ENCODE measurements around the gene FBXO17. TPM values are rescaled to one million over a fixed set of nuclear protein-coding genes. Genes with fewer than 3 reads are reported as not detected.

Gene FBXO17
- total and polyA plus RNA-seq, 2 experiments from 2014 or later: 39.3 to 65.3 TPM

DNA sequence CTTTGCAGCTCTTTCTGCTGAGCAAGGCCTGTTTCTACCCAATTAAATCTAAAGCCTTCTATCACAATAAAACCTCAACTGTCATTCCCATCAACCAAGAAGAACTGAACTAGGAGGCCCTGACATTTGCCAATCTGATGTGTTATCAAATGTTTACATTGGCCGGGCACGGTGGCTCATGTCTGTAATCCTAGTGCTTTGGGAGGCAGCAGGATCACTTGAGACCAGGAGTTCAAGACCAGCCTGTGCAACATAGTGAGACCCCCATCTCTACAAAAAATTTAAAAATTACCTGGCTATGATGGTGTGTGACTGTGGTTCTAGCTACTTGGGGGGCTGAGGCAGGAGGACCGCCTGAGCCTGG, 2.8 kb upstream of the FBXO17 start:
- no peak for DNase-seq (ENCODE audit: low read depth in 1 of 2, low spot score in 1 of 2)
- H3K4me1 ChIP-seq (ENCODE audit: low read depth): peaks cover 15% of the 10 kb centered on the region
- peak overlapping the region; percentile 1 for H3K27ac ChIP-seq
- no peaks in the 10 kb centered on the region for H3K36me3 ChIP-seq
- H3K9me3 ChIP-seq (ENCODE audit: low read depth): no peaks in the 10 kb centered on the region
- H3K27me3 ChIP-seq: no peaks in the 10 kb centered on the region
- TF ChIP-seq, protein P1, sequence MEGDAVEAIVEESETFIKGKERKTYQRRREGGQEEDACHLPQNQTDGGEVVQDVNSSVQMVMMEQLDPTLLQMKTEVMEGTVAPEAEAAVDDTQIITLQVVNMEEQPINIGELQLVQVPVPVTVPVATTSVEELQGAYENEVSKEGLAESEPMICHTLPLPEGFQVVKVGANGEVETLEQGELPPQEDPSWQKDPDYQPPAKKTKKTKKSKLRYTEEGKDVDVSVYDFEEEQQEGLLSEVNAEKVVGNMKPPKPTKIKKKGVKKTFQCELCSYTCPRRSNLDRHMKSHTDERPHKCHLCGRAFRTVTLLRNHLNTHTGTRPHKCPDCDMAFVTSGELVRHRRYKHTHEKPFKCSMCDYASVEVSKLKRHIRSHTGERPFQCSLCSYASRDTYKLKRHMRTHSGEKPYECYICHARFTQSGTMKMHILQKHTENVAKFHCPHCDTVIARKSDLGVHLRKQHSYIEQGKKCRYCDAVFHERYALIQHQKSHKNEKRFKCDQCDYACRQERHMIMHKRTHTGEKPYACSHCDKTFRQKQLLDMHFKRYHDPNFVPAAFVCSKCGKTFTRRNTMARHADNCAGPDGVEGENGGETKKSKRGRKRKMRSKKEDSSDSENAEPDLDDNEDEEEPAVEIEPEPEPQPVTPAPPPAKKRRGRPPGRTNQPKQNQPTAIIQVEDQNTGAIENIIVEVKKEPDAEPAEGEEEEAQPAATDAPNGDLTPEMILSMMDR (IDR thresholded peaks at IDR 0.05; ENCODE audit: low read depth, low read length): no peak
- no peak overlapping the region for H3K4me3 ChIP-seq

DNA sequence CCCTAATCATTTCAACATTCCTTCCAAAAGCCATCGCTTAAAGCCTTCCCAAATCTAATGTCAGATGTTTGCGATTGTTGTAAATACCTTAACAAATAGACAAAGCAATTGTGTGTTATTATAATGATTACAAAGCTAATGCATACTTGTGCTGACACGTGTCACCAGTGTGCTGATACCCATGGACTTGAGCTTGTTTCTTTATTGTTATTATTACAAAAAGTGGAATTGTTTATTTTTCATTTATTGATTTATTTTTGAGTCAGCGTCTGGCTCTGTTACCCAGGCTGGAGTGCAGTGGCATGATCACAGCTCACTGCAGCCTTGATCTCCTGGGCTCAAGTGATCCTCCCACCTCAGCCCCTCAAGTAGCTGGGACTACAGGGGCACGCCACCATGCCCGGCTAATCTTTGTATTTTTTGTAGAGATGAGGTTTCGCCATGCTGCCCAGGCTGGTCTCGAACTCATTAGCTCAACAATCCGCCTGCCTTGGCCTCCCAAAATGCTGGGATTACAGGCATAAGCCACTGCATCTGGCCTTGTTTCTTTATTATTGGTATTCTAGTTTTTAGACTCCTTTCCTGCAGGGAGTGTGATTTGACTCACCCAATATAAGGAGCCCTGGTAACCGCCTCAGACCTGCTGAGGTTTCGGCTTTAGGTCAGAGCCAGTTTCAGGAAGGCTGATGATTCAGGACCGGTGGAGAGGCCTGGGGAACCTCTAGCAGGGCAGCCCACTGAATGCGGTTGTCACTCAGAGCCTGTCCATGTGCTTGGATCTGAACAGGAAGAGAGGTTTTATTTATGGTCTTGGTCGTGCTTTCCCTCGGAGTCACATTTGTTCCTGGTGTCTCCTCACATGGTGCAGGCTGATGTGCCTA, 2.1 kb upstream of the FBXO17 start:
- Histone ChIP-seq H3K4me3 (no peak overlapping the region), H3K4me1 (ENCODE audit: low read depth) (peaks cover 15% of the 10 kb centered on the region), H3K36me3 (no peaks in the 10 kb centered on the region), H3K27me3 (no peaks in the 10 kb centered on the region), H3K9me3 (ENCODE audit: low read depth) (no peaks in the 10 kb centered on the region), H3K27ac (peak overlapping the region; percentile 1)
- DNase-seq (ENCODE audit: low read depth in 1 of 2, low spot score in 1 of 2): no peak
- TF ChIP-seq, protein P1 (IDR thresholded peaks at IDR 0.05; ENCODE audit: low read depth, low read length): no peak

DNA sequence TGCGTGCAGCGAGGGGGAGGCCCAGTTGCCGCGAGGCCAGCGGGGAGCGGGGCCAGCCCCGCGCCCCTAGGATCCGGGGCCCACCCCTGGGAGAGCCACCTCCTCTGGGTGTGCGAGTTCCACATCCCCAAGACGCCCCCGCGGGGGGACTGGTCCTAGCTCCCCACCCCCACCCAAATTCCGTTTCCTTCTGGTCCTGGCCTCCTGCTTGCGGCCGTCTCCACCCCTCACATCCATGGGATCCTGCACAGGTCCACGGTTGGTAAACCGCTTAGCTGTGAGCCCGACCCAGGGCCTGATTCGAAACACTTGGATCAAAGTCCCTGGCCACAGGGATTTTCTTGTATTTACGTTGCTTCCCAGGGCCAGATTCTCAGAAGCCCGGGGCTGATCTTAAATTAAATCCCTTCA, 324 bp upstream of the FBXO17 start:
- Histone ChIP-seq H3K4me1 (ENCODE audit: low read depth) (peaks cover 15% of the 10 kb centered on the region), H3K27ac (peak overlapping the region; percentile 81), H3K9me3 (ENCODE audit: low read depth) (no peaks in the 10 kb centered on the region), H3K27me3 (no peaks in the 10 kb centered on the region), H3K36me3 (no peaks in the 10 kb centered on the region), H3K4me3 (peak overlapping the region; percentile 63)
- TF ChIP-seq, protein P1 (IDR thresholded peaks at IDR 0.05; ENCODE audit: low read depth, low read length): no peak
- peak in 1 of 2 donors; percentile 60 for DNase-seq (ENCODE audit: low read depth in 1 of 2, low spot score in 1 of 2)

DNA sequence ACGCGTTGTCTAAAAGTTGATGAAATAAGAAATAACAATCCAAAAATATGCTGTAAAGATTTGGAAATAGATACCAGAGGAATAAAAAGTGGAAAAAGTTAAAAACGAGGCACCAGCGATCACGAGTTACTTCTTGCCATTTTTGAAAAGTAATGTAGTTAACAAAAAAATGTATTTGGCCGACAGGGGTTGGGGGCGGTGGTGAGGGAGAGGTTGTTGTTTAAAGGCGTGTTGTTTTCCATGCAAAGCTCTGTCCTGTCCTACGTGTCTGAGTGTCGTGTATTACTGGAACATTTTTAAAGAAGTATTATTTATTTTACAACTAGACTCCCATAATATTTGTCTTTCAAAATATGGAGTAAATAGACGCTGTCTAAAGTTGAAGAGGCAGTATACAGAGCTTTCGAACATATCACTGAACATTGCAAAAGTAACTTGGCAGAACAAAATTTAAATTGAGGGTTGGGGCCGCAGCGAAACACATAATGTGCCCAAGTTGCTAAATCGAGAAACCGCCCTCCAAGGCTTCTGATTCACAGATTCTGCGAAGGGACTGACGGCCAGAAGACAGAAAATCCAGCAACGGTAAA, 823 bp downstream of the FBXO17 start:
- DNase-seq (ENCODE audit: low read depth in 1 of 2, low spot score in 1 of 2): peak in 1 of 2 donors; percentile 33
- Histone ChIP-seq H3K4me3 (peak overlapping the region; percentile 63), H3K27me3 (no peaks in the 10 kb centered on the region), H3K9me3 (ENCODE audit: low read depth) (no peaks in the 10 kb centered on the region), H3K27ac (no peak overlapping the region), H3K36me3 (no peaks in the 10 kb centered on the region), H3K4me1 (ENCODE audit: low read depth) (peaks cover 15% of the 10 kb centered on the region)
- TF ChIP-seq, protein P1 (IDR thresholded peaks at IDR 0.05; ENCODE audit: low read depth, low read length): no peak

DNA sequence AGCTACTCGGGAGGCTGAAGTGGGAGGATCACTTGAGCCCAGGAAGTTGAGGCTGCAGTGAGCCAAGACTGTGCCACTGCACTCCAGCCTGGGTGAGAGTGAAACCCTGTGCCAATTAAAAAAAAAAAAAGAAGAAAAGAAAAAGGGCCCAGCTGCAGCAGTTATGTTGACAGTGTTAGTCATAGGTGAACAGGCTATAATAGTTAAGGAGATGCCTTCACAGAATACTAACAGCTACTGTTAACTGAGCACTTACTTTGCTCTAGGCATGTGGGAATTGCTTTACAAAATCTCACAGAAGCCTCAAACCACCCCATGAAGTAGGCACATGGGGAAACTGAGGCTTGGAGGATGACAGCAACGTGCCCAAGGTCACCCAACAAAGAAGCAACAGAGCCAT, 3.9 kb downstream of the FBXO17 start:
- TF ChIP-seq, protein P1 (IDR thresholded peaks at IDR 0.05; ENCODE audit: low read depth, low read length): no peak
- Histone ChIP-seq H3K4me3 (no peak overlapping the region), H3K27ac (no peak overlapping the region), H3K9me3 (ENCODE audit: low read depth) (no peaks in the 10 kb centered on the region), H3K4me1 (ENCODE audit: low read depth) (peaks cover 15% of the 10 kb centered on the region), H3K27me3 (no peaks in the 10 kb centered on the region), H3K36me3 (peaks cover 3% of the 10 kb centered on the region)
- no peak for DNase-seq (ENCODE audit: low read depth in 1 of 2, low spot score in 1 of 2)

All from cardiac muscle cell (in vitro differentiated cells and primary cell).